Smooth muscle cell of the brain vasculature (primary cell): Measurements from ENCODE around the gene VIPR1.

Experiments
- DNase-seq: peaks from one replicate; pipeline ENCODE4 v3.0.0-alpha.2; 2012; ENCODE audit warnings: low read depth, low spot score

Gene VIPR1

DNA sequence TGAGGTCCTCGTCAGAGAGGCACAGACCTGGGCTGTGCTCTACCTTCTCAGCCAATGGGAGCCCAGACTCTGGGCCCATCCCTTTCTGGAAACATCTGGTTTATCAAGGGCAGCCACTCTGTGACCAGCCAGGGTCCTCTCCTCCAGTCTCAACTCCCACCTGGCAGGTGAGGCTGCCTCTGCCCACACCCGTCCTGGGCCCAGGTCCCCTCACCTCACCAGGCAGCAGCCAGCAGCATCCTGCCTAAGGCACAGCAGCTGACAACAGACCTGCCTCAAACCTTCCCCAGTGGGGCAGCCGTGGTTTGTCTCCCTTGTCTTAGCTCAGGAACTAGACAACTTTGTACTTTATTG lies 8.7 kb upstream of the VIPR1 start:
- DNase-seq, result no peak

DNA sequence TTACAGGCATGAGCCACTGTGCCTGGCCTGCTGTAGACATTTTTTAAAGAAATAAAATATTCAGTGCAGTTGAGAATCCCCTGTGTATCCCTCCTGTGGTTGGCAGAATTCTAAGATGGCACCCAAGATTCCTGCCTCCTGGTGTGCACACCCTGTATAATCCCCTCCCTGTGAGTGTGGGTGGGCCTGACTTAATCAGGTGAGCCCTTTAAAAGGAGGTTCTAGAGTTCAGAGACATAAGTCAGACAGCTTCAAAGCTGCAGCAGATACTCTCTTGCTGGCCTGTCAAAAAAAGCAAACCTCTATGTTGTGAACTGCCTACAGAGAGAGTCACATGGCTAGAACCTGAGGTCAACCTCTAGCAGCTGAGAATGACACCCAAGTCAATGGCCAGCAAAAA lies 7.0 kb upstream of the VIPR1 start:
- DNase-seq, result no peak

DNA sequence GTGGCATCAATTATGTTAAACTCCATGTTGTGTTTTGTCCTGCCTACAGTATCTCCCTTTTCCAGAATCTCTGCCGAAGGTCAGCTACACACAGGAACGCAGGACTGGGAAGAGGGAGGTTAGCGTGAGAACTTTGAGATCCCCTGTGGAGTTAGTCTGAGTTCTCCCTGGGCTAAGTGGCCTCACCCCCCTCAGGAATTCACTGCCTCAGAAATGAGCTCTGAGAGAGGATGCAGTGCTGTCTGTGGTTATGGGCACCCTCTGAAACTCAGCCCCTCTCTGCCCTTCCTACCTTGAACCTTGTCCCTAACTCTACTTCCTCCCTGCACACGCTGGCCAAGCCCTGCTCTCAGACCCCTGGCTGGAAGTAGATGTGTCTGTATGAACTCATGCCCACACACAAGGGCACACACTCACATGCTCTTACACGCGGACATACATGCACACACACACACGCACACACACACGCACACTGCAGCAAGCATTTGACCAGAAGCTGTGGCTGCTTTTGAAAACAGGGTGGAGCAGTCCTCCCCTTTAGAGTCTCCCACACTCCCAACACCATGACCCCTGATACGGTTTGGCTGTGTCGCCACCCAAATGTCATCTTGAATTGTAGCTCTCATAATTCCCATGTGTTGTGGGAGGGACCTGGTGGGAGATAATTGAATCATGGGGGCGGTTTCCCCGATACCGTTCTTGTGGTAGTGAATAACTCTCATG lies 5.3 kb upstream of the VIPR1 start:
- DNase-seq, result peak; percentile 65

DNA sequence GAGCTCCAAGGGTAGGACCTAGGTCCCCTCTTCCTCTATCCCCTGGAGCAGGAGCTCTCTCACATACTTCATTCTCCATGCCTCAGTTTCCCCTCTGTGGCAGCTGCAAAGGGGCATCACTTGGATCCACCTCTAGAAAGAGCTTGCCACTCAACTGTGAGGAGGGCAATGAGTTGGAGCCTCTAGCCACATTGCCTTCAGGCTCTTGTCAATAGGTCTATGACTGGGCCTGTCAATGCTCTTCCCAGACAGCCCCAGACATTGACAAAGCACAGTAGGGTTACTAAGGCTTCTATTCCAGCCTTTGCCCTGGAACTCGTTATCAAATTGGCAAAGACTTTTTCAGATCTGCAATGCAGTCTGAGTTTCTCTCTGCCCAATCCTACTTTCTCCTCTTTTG lies 4.4 kb upstream of the VIPR1 start:
- no peak for DNase-seq

DNA sequence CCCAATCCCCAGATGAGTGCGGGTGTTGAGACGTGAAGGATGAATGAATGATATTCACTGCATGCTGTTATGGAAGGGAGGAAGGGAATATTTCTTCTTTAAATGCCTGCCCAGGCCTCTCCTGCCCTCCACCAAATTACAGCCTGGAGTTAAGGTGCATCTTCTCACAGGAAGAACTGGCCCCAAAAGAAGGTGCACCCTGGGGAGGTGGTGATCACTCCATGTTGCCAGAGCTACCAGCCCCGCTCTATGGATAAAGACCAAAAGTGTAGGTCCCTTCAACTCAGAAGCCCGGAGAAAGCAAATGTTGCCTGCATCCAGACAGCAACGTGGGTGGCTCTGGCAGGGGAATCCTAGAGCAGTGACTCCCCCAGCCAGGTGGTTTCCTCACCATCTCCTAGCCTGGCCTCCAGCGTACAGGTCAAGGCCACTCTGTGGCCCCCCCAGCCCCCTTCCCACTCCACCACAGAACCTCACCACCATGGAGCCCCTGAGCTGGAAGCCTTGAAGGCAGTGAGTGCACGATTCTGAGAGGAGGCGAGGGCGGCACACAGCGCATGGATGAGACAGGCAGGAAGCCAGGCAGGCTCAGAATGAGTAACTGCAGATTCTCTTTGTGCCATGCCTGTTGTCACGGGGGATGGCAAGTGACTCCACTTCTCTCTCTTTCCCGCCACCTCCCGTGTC lies 3.5 kb upstream of the VIPR1 start:
- DNase-seq, result no peak

DNA sequence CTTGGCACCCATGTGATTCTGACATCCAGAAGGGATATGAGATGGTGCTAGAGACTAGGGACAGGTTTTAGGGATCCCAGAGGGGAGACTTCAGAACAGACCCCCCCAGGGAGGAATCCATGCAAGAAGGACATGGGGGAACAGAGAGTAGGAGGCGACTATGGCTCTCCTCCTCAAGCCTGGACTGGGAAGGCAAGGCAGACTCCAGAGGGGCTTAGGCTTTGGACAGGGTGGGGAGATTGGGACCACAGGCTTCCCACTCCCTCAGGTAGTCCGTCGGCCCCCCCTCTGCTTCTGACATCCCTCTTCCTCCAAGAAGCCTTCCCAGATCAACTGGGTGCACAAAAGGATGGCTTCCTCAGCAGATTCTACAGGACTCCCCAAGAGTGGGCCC lies 3.0 kb upstream of the VIPR1 start:
- DNase-seq, result no peak

DNA sequence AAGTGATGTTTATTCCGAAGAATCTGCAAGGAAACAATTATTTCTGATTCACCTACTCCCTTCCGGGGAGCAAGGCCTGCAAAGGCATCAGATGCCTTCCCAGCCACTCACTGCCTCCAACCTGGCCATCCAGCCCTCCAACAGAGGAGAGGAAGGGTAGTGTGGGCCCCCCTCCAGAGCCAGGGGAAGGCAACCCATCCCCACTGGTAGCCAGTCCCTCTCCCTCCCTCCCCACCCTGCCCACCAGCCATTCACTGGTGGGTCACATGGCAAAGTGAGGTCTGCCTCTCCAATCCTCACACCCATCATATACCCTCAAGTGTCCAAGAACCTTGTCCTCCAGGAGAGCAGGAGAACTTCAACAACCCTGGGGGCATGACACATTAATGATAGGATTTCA lies 2.4 kb upstream of the VIPR1 start:
- no peak for DNase-seq

DNA sequence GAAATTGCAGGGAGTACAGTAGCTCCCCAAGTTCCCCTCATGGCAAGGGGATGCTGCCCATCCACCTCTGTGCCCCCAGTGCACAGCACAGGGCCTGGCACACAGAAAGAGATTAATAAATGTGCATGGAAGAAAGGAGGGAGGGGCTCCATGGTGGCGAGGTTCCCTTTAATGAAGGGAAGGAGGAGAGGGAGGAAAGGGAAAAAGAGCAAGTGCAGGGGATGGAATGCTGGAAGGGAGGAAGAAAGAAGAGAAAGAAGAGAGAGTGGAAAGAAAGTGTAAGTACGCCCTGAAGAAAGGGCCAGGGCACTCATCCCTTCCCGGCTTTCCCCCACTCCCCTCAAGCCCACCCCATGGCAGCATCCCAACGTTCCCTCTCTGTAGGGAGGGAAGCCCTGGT lies 1.5 kb upstream of the VIPR1 start:
- no peak for DNase-seq

DNA sequence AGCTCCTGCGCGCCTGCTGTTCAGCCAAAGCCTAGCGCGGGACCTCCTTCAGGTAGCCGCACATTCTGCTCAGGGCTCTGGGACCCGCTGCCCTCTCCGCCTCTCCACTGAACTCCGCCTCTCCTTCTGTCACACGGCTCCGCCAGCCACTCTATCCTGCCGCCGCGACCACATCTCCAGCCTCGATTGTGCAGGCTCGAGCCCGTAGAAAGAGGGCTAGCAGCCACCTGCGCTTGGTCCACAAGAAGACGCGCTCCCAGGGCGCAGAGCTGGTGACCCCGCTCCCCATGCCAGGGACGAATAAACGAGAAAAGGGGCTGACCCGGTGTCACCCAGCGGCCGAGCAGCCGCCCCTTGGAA lies 1.1 kb upstream of the VIPR1 start:
- DNase-seq, result no peak

DNA sequence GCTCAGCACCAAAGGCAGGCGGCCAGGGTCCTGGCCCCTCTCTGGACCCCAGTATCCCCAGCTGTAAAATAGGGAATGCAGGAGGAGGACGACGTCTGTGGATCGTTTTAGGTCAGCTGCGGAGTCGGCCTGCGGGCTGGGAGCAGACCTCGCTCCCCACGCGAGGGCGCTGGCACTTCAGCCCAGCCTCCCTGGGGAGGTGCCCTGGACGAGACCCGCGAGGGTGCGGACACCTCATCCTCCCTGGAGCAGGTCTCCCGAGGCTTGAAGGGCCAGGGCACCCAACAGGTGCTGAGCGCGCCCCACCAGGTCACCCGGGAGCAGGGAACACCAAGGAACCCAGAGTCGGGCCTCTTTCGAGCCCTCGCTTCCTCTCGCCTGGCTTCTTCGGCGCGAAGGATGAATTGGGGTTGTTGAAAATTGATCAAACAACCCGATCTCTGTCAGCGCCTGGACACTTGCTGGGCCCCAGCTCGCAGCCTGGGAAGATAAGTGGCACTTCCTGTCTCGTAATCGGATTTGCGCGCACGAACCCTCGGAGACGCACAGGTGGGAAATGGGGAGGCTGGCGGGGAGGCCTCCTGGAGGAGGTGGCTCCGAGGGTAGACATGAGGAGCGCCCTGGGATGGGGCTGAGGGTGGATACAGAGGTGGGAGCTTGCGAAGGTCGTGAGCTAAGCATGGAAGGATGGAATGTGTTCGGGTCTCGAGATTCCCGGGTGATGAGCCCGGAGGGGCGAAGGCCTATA lies 588 bp upstream of the VIPR1 start:
- DNase-seq, result no peak

DNA sequence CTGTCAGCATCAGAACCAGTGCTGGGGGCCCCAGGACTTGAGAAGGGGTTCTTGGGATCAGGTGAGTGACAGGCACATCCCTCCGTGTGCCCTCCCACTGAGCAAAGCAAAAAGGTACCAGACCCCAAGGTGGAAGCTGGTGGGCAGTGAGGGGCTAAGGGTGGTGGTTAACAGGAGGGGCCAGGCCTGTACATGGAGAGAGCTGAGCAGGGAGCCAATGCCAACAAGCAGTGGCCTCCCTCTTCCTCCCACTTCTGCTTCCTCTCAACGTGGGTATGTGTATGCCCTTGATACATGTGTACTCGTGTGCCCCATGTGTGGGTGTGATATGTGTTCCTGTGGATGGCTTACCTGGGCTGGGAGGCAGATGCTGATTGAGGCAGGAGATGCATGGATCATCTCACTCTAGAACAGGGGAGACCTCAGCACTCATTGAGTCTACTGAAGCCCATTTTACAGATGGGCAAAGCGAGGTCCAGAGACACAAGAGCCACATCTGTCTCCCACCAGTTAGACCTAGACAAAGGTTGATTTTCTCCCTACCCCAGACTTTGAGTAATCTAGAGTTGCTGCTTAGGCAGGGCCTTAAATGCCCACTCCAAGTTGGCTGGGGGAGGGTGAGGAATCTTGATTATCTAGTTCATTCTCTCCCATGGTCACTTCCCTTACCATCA lies 945 bp downstream of the VIPR1 start:
- DNase-seq, result no peak

DNA sequence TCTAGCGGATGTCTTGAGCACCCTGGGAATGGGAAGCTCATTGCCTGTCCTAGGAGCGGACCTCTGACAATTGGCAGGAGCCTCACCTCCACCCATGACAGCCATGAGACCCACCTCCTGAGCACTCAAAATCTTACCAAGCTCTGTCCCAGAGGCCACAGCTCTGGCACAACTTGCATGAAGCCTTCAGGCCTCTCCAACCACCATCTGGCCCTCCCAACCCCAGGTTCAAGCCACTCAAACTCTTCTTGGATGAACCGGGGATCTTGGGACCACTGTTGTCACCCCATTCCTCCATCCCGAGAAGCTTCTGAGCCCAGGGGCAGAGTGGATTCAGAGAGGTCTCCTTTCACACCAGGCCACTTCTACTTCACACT lies 1.5 kb downstream of the VIPR1 start:
- no peak for DNase-seq

DNA sequence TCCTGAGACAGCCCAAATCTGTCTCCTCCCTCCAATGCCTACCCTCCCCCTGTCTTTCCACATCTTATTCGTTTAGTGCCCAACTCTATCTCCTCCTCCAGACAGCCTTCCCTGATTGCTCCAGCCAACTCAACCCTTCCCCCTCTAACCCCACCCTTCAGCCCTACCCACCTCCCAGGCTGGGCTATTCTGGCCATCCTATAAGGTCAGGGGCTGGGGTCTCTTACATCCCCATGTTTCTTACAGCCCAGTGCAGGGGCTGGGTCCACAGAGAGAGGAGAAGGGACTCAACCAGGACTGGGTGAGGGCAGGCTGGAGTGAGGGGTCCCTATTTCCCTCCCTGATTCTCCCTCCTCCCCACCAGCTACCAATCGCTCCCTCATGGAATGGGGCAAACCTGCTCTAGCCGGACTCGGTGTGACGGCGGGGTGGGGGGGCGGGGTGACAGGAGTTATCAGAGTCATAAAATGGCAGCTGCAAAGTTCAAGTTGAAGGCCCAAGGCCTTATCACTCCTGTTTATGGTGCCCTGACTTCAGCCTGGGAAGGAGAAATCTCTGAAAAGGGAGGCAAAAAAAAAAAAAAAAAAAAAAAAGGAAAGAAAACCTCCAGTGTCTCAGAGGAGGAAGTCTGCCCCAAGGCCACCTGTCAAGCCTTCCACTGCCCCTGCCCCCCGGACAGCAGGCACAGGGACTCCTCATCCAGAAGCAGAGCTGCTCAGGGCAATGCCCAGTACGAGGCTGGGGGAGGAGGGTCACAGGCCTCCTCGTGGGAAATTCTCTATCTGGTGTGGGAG lies 2.1 kb downstream of the VIPR1 start:
- DNase-seq, result no peak

DNA sequence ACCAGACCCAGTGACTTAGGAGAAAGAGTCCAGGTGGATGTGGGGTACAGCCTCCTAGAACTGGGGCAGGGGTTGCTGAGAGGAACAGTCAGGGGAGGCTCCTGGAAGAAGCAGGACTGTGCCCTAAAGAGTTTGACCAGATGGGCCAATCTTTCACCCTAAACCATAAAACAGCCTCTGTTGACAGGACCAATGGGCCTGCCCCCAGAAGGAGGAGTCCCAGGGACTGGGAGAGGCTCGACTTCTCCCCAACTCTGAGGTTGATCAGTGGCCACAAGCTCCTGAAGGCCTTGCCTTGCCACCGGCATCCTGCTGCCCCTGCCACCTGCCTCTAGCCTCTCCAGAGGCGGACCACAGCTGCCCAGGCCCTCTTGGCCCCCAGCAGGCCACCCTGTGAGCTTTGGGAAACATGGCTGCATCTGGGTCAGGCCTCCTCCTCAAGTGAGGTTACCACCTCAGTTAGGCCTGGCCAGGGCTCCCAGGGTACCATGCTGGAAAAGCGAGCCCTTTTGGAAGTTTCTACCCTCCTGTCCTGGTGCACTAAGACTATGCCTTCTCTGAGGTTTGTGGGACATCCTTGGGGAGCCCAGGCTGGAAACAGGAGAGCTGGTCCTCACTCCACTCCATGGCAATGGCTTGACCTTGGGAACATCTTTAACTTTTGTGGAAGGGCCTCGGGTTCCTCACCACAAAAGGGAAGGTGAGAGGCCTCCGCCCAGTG lies 2.8 kb downstream of the VIPR1 start:
- no peak for DNase-seq

DNA sequence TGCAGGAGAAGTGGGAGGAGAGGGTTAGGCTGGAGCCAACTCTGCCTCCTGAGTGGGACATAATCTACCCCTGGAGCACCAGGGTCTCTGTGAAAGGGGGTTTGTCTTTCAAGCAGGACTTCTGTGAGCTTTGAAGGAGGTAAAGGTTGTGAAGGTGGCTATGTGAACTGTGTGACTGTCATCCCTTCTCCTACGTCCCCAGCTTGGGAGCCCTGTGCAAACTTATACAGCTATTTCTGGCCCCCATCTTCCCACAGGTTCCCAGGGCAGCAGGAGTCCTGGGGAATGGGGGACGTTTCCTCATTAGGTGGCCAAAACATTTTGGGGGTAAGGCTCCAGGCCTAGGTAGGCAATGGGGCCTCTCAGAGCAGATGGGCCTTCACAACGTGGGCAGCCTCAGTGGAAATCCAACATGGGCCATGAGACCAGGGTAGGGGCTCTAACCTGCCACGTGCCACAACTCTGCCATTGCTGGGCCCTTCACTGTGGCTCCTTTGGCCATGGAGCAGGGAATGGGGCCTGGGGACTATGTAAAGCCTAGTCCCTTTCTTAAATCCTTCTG lies 3.5 kb downstream of the VIPR1 start:
- DNase-seq, result no peak

DNA sequence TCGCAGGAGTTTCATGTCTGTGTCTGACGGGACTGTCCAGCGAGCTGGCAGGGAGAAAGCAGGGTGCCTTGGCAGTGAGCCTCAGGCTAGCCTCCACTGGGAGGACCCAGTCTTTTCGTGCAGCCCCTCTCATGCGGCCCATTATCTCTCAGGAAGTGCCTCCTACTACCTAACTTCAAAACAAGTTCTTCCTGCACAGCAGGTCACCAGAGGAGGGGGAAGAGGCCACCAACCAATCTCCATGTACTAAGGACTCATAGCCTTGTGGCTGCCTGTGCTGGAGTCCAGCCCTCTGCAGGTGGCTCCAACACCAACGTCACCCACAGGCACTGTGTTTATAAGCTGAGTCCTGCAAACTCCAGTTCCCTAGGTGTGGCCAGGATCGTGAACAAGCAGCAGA lies 4.8 kb downstream of the VIPR1 start:
- no peak for DNase-seq

DNA sequence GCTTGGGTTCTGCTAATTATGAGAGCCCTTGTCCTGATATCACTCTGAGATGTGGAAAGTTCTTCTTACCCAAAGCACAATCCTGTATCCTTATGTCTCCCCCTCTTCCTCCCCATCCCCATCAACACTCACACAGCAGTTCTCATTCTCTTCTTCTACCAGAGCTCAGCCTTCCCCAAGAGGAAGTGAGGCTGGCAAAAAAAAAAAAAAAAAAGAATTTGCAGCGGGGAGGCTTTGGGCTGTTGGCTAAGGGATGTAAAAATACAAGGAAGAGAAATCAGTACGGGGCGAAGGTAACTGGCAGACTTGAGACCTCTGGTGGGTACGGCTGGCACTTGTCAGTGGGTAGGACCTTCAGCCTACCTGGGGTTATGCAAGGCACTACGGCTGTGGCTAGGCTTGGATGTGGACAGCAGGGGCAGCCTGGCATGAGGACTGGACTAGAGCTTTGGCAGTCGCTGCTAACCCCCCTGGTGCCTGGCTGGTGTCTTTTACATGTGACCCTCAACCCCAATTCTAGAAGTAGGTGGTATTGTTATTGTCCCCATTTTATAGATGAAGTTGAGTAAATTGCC lies 5.4 kb downstream of the VIPR1 start:
- DNase-seq, result no peak

DNA sequence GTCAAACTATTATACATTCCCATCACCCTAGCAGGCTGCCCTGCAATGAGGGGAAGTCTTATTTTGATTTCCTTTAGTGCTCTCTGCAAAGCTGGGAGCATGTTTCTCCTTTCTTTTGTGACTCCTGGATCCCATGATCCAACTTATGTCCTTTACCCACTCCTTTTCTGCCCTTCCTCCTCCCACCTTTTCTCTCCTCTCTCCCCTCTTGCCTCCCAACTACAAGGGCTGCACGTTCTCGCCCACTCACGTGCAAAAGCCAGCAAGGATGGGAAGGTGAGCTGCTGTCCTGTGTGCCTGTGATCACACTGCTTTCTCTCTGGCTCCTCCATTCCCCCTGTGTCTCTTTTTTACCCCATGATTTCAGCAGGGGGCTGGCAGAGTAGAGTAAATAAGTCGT lies 6.1 kb downstream of the VIPR1 start:
- DNase-seq, result no peak

DNA sequence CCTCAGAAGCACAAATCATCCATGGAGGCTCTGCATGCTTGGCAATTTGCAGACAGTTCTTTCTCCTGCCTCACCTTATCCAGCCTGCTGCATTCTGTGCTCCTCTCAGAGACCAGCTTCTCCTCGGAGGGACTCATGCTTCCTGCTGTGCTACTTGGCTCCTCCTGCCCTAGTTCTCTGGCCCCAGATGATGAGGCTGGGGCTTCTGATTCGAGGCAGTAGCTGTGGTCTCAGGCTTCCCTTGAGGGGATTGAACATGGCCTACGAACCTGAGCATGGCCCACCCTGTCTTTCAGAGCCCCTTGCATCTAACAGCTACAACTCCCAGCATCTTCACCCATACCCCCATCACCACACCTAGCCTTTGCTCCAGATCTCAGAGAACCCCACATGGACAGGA lies 6.7 kb downstream of the VIPR1 start:
- no peak for DNase-seq

DNA sequence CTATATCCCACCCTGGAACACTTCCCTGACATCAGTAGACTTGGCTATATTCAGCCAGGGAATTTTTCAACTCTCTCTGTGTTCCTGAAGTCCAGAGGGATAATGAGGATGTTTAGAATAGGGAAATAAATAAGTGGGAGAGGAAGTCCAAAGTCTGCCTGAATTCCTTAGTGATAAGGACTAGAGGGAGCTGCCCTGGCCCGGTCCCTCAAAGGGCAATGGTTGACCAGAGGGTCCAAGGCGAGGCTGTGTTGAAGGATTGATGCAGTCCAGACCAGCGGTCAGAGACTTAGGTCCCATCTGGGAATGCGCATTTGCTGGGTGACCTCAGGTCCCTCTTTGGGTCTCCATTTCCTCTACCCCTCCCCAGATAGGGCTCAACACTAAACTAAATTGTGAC lies 7.9 kb downstream of the VIPR1 start:
- DNase-seq, result no peak
